Heart left ventricle (tissue), 13 donors: ENCODE measurements around the gene OSBP2.

Experiments used
- CTCF ChIP-seq, 12 donors: fragments of 200-600 bp; sonication (generic) in 4 of 12; IDR thresholded peaks; one replicate each; pipeline versions ENCODE4 v1.5.0 to v1.8.0; 2018 to 2022; ENCODE audit warnings: antibody characterized with exemption in 12 of 12, mild to moderate bottlenecking in 5 of 12
- POLR2A ChIP-seq, 2 donors: fragments of 450-650 bp; IDR thresholded peaks; one replicate each; pipeline ENCODE4 v1.6.1; 2017; ENCODE audit warnings: antibody characterized with exemption in 2 of 2, mild to moderate bottlenecking in 2 of 2, moderate library complexity in 2 of 2
- donor health status: ischemic (EF 13 %, LVEDD 7.1; RV severe dilation, severe dysfunction).
- donor health status: DM: no; HTN: yes; CAD: no.
- donor health status: DM: no; HTN: no; CAD: no.
- donor health status: ischemic (EF 25% LVEDD 6.9; RV normal size, moderate dysfunction).
- donor health status: ischemic (EF 25% LVEDD 5.7; RV mildly dilated, moderate dysfunction).
- donor health status: ischemic (EF 35%, LVEDD 5.7; RV mildly dilated, moderate dysfunction).
- donor health status: nonischemic (EF 11% LVEDD 7.7; RV severe dilation, severe dysfunction).
- donor health status: DM: yes; HTN: yes; CAD: no.
- donor health status: PGD.
- donor health status: ischemic (EF 29% LVEDD 5.4; RV normal size, mild dysfunction).
- donor health status: nonischemic (EF 23%, LVEDD 6.1; RV moderate dilation, normal function).

DNA sequence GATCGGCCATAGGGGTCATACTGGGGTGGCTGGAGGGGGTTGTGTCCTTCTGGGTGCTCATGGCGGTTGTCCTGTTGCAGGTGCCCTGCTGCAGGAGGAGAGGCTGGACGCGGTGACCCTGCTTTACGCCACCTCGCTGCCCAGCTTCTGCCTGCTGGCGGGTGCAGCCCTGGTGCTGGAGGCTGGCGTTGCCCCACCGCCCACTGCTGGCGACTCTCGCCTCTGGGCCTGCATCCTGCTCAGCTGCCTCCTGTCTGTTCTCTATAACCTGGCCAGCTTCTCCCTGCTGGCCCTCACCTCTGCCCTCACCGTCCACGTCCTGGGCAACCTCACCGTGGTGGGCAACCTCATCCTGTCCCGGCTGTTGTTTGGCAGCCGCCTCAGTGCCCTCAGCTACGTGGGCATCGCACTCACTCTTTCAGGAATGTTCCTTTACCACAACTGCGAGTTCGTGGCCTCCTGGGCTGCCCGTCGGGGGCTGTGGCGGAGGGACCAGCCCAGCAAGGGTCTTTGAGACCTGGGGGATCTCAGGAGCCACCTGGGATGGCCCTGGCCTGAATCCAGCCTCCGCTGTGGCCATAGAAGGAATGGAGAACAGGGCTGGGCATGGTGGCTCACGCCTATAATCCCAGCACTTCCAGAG lies 48.0 kb upstream of the OSBP2 start:
- TF ChIP-seq CTCF (IDR thresholded peaks at IDR 0.05): no peak
- TF ChIP-seq POLR2A (IDR thresholded peaks at IDR 0.05): no peak
